Loucy (cell line): Measurements from ENCODE around the gene SGMS2.

Experiments
- H2AFZ ChIP-seq: fragments of 200-600 bp; sonication (generic); 2 replicates; pipeline ENCODE4 v1.6.0; 2016; ENCODE audit warnings: antibody characterized with exemption, mild to moderate bottlenecking, low read length, moderate library complexity
- H3F3A ChIP-seq: fragments of 200-600 bp; 2 replicates; pipeline ENCODE4 v1.6.0; 2016; ENCODE audit warnings: antibody characterized with exemption, low read depth, mild to moderate bottlenecking
- H3K27me3 ChIP-seq: fragments of 200-600 bp; sonication (generic); 2 replicates; pipeline ENCODE4 v1.6.1; 2014; ENCODE audit warnings: low read length, mild to moderate bottlenecking; ENCODE audit not compliant: insufficient read depth, poor library complexity, severe bottlenecking
- H3K36me3 ChIP-seq: fragments of 200-600 bp; sonication (generic); 2 replicates; pipeline ENCODE4 v1.6.1; 2016; ENCODE audit warnings: low read length; ENCODE audit not compliant: insufficient read depth
- H3K4me1 ChIP-seq: fragments of 200-600 bp; sonication (generic); 2 replicates; pipeline ENCODE4 v1.5.1; 2014; ENCODE audit warnings: low read length, mild to moderate bottlenecking; ENCODE audit not compliant: insufficient read depth, poor library complexity, severe bottlenecking
- H3K4me2 ChIP-seq: fragments of 200-600 bp; sonication (generic); 2 replicates; pipeline ENCODE4 v1.6.0; 2014; ENCODE audit warnings: antibody characterized with exemption, low read length, low read depth, mild to moderate bottlenecking; ENCODE audit not compliant: poor library complexity, severe bottlenecking
- H3K4me3 ChIP-seq: fragments of 200-600 bp; sonication (generic); 2 replicates; pipeline ENCODE4 v1.5.1; 2014; ENCODE audit warnings: low read length, mild to moderate bottlenecking, mixed read lengths; ENCODE audit not compliant: poor library complexity, severe bottlenecking
- H3K79me2 ChIP-seq: fragments of 200-600 bp; sonication (generic); 2 replicates; pipeline ENCODE4 v1.6.1; 2014; ENCODE audit warnings: low read length; ENCODE audit not compliant: insufficient read depth
- H3K9ac ChIP-seq: fragments of 200-600 bp; sonication (generic); 2 replicates; pipeline ENCODE4 v1.6.0; 2014; ENCODE audit warnings: mild to moderate bottlenecking, low read depth, low read length, moderate library complexity; ENCODE audit not compliant: poor library complexity, severe bottlenecking
- H3K9me2 ChIP-seq: fragments of 200-600 bp; sonication (generic); replicated peaks from 2 replicates; pipeline ENCODE4 v1.6.1; 2016; ENCODE audit warnings: low read depth, low read length, mixed read lengths
- H3K9me3 ChIP-seq: fragments of 200-600 bp; sonication (generic); 2 replicates; pipeline ENCODE4 v1.6.1; 2014; ENCODE audit warnings: mild to moderate bottlenecking, antibody characterized with exemption, low read length, low read depth; ENCODE audit not compliant: insufficient read depth
- H4K20me1 ChIP-seq: fragments of 200-600 bp; sonication (generic); 2 replicates; pipeline ENCODE4 v1.6.0; 2014; ENCODE audit warnings: antibody characterized with exemption, low read length, mild to moderate bottlenecking; ENCODE audit not compliant: insufficient read depth, poor library complexity, severe bottlenecking
- CTCF ChIP-seq: fragments of 200-600 bp; sonication (generic); conservative IDR thresholded peaks from 2 replicates; pipeline ENCODE4 v1.5.1; 2014; ENCODE audit warnings: mild to moderate bottlenecking, antibody characterized with exemption, low read length
- EZH2phosphoT487 ChIP-seq: fragments of 200-600 bp; IDR thresholded peaks from 2 replicates; pipeline ENCODE4 v1.6.1; 2018; ENCODE audit warnings: antibody characterized with exemption, mild to moderate bottlenecking, moderate library complexity, borderline replicate concordance

Gene SGMS2

GRCh38 chr4:107850438-107850837 lies 25.7 kb downstream of the SGMS2 start:
- no peak overlapping the region for H3K4me3 ChIP-seq
- no peaks in the 10 kb centered on the region for H4K20me1 ChIP-seq
- no peaks in the 10 kb centered on the region for H3F3A ChIP-seq

GRCh38 chr4:107853444-107854355 lies 29.0 kb downstream of the SGMS2 start:
- Histone ChIP-seq H3K4me1 (no peaks in the 10 kb centered on the region), H3K9ac (no peak overlapping the region), H3K79me2 (no peaks in the 10 kb centered on the region), H3K9me3 (no peaks in the 10 kb centered on the region), H3F3A (no peaks in the 10 kb centered on the region), H2AFZ (no peak overlapping the region), H3K27me3 (no peaks in the 10 kb centered on the region), H4K20me1 (no peaks in the 10 kb centered on the region), H3K36me3 (no peaks in the 10 kb centered on the region), H3K9me2 (no peaks in the 10 kb centered on the region), H3K4me2 (no peak overlapping the region), H3K4me3 (no peak overlapping the region)
- no peak for TF ChIP-seq EZH2phosphoT487
- TF ChIP-seq CTCF, result no peak

More at GRCh38 chr4:107850438-107850837, 25.7 kb downstream of the SGMS2 start:
- Histone ChIP-seq H3K9me3 (0 out of 2 replicates have a peak, but pooled peaks cover 4% of the 10 kb centered on the region), H3K4me2 (no peak overlapping the region), H2AFZ (no peak overlapping the region), H3K36me3 (no peaks in the 10 kb centered on the region), H3K4me1 (no peaks in the 10 kb centered on the region), H3K79me2 (no peaks in the 10 kb centered on the region), H3K9ac (no peak overlapping the region), H3K27me3 (no peaks in the 10 kb centered on the region), H3K9me2 (no peaks in the 10 kb centered on the region)
- no peak for TF ChIP-seq EZH2phosphoT487
- TF ChIP-seq CTCF, result no peak

GRCh38 chr4:107854356-107855022 lies 29.8 kb downstream of the SGMS2 start:
- no peaks in the 10 kb centered on the region for H3K4me1 ChIP-seq
- no peaks in the 10 kb centered on the region for H3F3A ChIP-seq
- H3K9me3 ChIP-seq, result no peaks in the 10 kb centered on the region
- H3K27me3 ChIP-seq, result no peaks in the 10 kb centered on the region
- no peak overlapping the region for H2AFZ ChIP-seq
- no peak overlapping the region for H3K4me3 ChIP-seq
- H4K20me1 ChIP-seq, result no peaks in the 10 kb centered on the region
- TF ChIP-seq CTCF (no peak), EZH2phosphoT487 (no peak)
- no peak overlapping the region for H3K9ac ChIP-seq
- no peaks in the 10 kb centered on the region for H3K9me2 ChIP-seq
- no peaks in the 10 kb centered on the region for H3K36me3 ChIP-seq
- H3K4me2 ChIP-seq, result no peak overlapping the region
- no peaks in the 10 kb centered on the region for H3K79me2 ChIP-seq
